Neural cell (in vitro differentiated cells): ENCODE measurements around the gene RANBP10.

Experiments used
- EP300 ChIP-seq: fragments of 450-650 bp; conservative IDR thresholded peaks from 2 replicates; pipeline ENCODE4 v1.6.1; 2014; ENCODE audit warnings: antibody characterized with exemption, mild to moderate bottlenecking, moderate library complexity; ENCODE audit not compliant: poor library complexity, severe bottlenecking
- EZH2 ChIP-seq: fragments of 200-600, 300-800 bp; shearing (Covaris generic), sonication (generic); IDR thresholded peaks from 2 replicates; pipeline ENCODE4 v1.6.1; 2014; ENCODE audit warnings: antibody characterized with exemption, low read length, borderline replicate concordance, mild to moderate bottlenecking; ENCODE audit not compliant: insufficient read depth, poor library complexity, severe bottlenecking
- MXI1 ChIP-seq: fragments of 450-650 bp; conservative IDR thresholded peaks from 2 replicates; pipeline ENCODE4 v1.6.1; 2014; ENCODE audit warnings: antibody characterized with exemption, mild to moderate bottlenecking; ENCODE audit not compliant: poor library complexity, severe bottlenecking
- POLR2AphosphoS5 ChIP-seq: IDR thresholded peaks from 2 replicates; pipeline ENCODE4 v1.6.1; 2012
- RAD21 ChIP-seq: fragments of 450-650 bp; conservative IDR thresholded peaks from 2 replicates; pipeline ENCODE4 v1.6.1; 2014; ENCODE audit warnings: antibody characterized with exemption, mild to moderate bottlenecking, moderate library complexity
- TF ChIP-seq, protein P1 (sequence below): fragments of 450-650 bp; IDR thresholded peaks from 2 replicates; pipeline ENCODE4 v1.5.1; 2014; ENCODE audit warnings: antibody characterized with exemption, mild to moderate bottlenecking, moderate library complexity; ENCODE audit not compliant: poor library complexity, severe bottlenecking
- TF ChIP-seq, protein P2 (sequence below): IDR thresholded peaks from 2 replicates; pipeline ENCODE4 v1.6.1; 2012; ENCODE audit warnings: borderline replicate concordance

DNA sequence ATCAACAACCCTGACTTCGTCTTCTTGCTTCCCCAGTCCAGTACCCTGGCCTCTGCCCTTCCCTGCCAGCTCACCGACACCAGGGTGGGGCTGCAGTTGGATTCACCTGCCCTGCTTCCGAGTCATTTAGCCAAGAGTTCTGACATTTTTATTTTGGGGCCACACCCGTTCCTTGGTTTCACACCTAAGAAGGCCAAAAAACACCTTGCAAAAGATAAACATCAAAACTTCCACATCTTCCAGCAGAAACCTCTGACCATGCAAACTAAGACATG, 45.5 kb downstream of the RANBP10 start:
- TF ChIP-seq, protein P1, sequence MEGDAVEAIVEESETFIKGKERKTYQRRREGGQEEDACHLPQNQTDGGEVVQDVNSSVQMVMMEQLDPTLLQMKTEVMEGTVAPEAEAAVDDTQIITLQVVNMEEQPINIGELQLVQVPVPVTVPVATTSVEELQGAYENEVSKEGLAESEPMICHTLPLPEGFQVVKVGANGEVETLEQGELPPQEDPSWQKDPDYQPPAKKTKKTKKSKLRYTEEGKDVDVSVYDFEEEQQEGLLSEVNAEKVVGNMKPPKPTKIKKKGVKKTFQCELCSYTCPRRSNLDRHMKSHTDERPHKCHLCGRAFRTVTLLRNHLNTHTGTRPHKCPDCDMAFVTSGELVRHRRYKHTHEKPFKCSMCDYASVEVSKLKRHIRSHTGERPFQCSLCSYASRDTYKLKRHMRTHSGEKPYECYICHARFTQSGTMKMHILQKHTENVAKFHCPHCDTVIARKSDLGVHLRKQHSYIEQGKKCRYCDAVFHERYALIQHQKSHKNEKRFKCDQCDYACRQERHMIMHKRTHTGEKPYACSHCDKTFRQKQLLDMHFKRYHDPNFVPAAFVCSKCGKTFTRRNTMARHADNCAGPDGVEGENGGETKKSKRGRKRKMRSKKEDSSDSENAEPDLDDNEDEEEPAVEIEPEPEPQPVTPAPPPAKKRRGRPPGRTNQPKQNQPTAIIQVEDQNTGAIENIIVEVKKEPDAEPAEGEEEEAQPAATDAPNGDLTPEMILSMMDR = no peak
- TF ChIP-seq POLR2AphosphoS5 (no peak), RAD21 (no peak), MXI1 (no peak), EP300 (no peak), EZH2 (no peak)
- TF ChIP-seq, protein P2, sequence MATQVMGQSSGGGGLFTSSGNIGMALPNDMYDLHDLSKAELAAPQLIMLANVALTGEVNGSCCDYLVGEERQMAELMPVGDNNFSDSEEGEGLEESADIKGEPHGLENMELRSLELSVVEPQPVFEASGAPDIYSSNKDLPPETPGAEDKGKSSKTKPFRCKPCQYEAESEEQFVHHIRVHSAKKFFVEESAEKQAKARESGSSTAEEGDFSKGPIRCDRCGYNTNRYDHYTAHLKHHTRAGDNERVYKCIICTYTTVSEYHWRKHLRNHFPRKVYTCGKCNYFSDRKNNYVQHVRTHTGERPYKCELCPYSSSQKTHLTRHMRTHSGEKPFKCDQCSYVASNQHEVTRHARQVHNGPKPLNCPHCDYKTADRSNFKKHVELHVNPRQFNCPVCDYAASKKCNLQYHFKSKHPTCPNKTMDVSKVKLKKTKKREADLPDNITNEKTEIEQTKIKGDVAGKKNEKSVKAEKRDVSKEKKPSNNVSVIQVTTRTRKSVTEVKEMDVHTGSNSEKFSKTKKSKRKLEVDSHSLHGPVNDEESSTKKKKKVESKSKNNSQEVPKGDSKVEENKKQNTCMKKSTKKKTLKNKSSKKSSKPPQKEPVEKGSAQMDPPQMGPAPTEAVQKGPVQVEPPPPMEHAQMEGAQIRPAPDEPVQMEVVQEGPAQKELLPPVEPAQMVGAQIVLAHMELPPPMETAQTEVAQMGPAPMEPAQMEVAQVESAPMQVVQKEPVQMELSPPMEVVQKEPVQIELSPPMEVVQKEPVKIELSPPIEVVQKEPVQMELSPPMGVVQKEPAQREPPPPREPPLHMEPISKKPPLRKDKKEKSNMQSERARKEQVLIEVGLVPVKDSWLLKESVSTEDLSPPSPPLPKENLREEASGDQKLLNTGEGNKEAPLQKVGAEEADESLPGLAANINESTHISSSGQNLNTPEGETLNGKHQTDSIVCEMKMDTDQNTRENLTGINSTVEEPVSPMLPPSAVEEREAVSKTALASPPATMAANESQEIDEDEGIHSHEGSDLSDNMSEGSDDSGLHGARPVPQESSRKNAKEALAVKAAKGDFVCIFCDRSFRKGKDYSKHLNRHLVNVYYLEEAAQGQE = no peak
